Measurements from ENCODE around the gene DDAH1.
A peak's percentile ranks its signal among the peaks of the same experiment; 100 is the strongest.

The DDAH1 gene

DNA sequence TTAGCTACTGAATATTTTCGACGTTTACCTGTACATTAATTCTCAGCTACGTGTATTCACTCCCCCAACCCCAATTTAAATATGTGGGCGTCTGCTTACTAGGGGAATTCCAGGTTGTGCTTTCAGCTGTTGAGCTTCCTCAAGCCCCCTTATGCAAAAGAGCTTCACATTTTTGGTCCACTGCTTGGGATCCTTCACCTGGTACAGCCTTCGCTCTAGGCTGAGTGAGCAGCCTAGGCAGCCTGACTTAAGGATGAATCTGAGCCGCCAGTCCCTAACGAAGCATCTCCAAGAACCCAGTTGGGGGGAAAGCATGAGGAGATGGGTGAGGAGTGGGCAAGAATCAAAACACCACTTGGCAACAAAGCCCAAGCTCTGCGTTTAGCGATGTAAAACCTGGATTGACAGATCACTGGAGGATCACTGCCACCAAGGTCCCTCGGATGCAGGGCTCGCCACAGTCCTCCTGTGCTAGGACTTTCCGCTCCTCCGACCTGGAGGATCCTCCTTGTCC is 189.2 kb downstream of the DDAH1 start:
- no peak for FAIRE-seq
- no peak for TF ChIP-seq POLR2A (IDR thresholded peaks at IDR 0.05; ENCODE audit: low read depth, low read length)
- TF ChIP-seq POLR2AphosphoS5 (IDR thresholded peaks at IDR 0.05; ENCODE audit: low read depth, low read length) = peak; percentile 17; the same call in 1 of the 2 replicates
- no peak for DNase-seq (ENCODE audit: insufficient read length)

DNA sequence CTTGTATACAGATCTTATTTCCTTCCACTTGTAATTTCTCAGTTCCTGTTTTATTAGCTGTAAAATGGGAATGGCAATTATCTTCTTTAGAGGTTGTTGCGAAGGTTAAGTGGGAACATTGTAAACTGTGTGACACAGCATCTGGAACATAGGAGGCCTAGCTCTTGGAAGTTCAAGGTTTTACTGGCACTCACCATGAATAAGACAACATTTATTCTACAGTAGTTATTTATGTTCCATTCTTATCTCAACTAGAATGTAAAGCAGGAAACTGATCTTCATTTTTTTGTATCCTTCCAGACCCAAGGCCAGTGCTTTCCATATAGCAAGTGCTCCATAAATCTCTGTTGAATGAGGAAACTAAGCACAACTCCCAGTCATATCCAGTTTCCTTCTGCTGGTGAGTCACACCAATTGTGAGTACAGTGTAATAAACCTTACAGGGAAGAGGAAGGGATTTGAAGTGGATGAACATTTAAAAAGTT is 189.9 kb downstream of the DDAH1 start:
- DNase-seq (ENCODE audit: insufficient read length) (no peak), FAIRE-seq (no peak)
- no peak for TF ChIP-seq POLR2AphosphoS5 (IDR thresholded peaks at IDR 0.05; ENCODE audit: low read depth, low read length)
- TF ChIP-seq POLR2A (IDR thresholded peaks at IDR 0.05; ENCODE audit: low read depth, low read length) = no peak
- TF ChIP-seq TAF1 (IDR thresholded peaks at IDR 0.05; ENCODE audit: borderline replicate concordance, low read depth, low read length) = no peak

DNA sequence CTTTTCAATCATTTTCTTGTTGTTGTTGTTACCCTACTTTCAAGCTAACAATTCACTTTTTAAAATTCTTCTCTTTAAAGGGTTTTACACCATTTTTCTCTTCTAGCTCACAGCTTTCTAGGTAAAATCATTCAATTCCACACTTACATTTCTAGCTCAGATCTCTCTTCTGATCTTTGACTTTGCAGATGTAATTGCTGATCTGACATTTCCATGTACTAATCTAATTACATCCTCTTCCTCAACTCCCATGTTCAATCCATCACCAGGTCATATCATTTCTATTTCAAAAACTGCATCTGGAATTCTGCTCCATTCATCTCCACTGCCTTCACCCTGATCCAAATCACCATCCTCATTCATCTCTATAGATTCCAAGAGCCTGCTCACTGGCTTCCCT is 191.6 kb downstream of the DDAH1 start:
- TF ChIP-seq TAF1 (IDR thresholded peaks at IDR 0.05; ENCODE audit: borderline replicate concordance, low read depth, low read length) = no peak
- no peak for TF ChIP-seq POLR2A (IDR thresholded peaks at IDR 0.05; ENCODE audit: low read depth, low read length)
- no peak for TF ChIP-seq POLR2AphosphoS5 (IDR thresholded peaks at IDR 0.05; ENCODE audit: low read depth, low read length)
- DNase-seq (ENCODE audit: insufficient read length) (no peak), FAIRE-seq (no peak)

DNA sequence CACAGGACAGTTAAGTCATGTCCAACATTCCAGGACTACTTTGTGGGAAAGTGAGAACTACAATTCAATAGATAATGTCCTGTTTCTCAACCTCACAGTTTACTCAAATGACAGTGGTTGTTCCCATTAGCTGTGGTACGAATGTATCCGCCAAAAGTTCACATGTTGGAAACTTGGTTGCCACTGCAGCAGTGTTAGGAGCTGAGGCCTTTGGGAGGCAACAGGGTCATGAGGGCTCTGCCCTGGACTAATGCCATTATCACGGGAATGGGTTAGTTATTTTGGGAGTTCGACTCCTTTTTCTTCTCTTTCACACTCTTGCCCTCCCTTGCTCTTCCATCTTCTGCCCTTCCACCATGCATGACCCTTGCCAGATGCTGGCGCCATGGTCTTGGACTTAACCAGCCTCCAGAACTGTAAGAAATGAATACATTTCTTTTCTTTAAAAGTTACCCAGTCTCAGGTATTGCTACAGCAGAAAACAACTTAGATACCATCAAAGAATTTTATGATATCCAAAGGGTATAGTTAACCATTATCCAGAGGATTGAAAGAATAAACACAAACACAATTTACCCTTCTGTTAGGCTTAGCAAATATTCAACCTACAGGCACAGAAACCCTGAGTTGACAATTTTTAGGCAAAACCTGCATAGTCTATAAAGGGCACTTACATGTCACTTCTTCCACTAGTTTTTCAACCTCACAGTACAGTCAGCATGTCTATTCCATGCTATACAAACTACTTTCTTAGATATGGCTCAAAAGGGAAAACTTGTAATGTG is 196.0 kb downstream of the DDAH1 start:
- TF ChIP-seq POLR2A (IDR thresholded peaks at IDR 0.05; ENCODE audit: low read depth, low read length) = no peak
- TF ChIP-seq POLR2AphosphoS5 (IDR thresholded peaks at IDR 0.05; ENCODE audit: low read depth, low read length) = no peak
- no peak for TF ChIP-seq TAF1 (IDR thresholded peaks at IDR 0.05; ENCODE audit: borderline replicate concordance, low read depth, low read length)
- DNase-seq (ENCODE audit: insufficient read length) (no peak), FAIRE-seq (no peak)
